Thymus (tissue), 11 donors: ENCODE measurements around the gene MBNL2. TPM values are rescaled to one million over a fixed set of nuclear protein-coding genes. Genes with fewer than 3 reads are reported as not detected.

Source experiments
- DNase-seq, 9 donors: peaks; one replicate each; pipeline ENCODE4 v3.0.0-alpha.2; 2013; ENCODE audit warnings: low spot score in 9 of 9, low read depth in 6 of 9, missing footprints in 1 of 9
- H3K27ac ChIP-seq, 2 donors: one replicate each; pipeline ENCODE4 v1.5.1; 2013; ENCODE audit warnings: control low read depth in 1 of 2, low read depth in 1 of 2, low read length in 1 of 2, mild to moderate bottlenecking in 1 of 2, moderate library complexity in 1 of 2
- H3K27me3 ChIP-seq, 2 donors: one replicate each; pipeline ENCODE4 v1.5.1; 2013; ENCODE audit warnings: low read length in 1 of 2; ENCODE audit not compliant: control insufficient read depth in 2 of 2, insufficient read depth in 1 of 2
- H3K36me3 ChIP-seq, 2 donors: one replicate each; pipeline ENCODE4 v1.5.1; 2013; ENCODE audit warnings: low read length in 1 of 2, mild to moderate bottlenecking in 1 of 2, moderate library complexity in 1 of 2; ENCODE audit not compliant: control insufficient read depth in 2 of 2, insufficient read depth in 2 of 2
- H3K4me1 ChIP-seq, 2 donors: one replicate each; pipeline ENCODE4 v1.5.1; 2013; ENCODE audit warnings: low read length in 2 of 2; ENCODE audit not compliant: control insufficient read depth in 2 of 2, insufficient read depth in 2 of 2
- H3K4me3 ChIP-seq, 2 donors: one replicate each; pipeline ENCODE4 v1.5.1; 2013; ENCODE audit warnings: low read length in 2 of 2, control low read depth in 1 of 2, mild to moderate bottlenecking in 1 of 2
- H3K9me3 ChIP-seq, 2 donors: one replicate each; pipeline ENCODE4 v1.5.1; 2013; ENCODE audit warnings: low read length in 1 of 2, mild to moderate bottlenecking in 1 of 2; ENCODE audit not compliant: control insufficient read depth in 2 of 2, insufficient read depth in 1 of 2
- WGBS: extraction: QIAGEN DNeasy Blood & Tissue Kit; methylation state at CpG from one replicate; pipeline ENCODE4 v1.1.7; 2013; 5-methylcytosine and 5-hydroxymethylcytosine counted together
- polyA plus RNA-seq: library from polyadenylated mRNA; stranded (reverse); fragments of 200-250 nt; gene quantifications from one replicate; pipeline ENCODE4 v1.2.3, GENCODE V29; 2013
- total RNA-seq: library from RNA; stranded (reverse); fragments of 120-200 nt; gene quantifications from one replicate; pipeline ENCODE4 v1.2.4, GENCODE V29; 2013
- donor health status: healthy.

Gene MBNL2
- total and polyA plus RNA-seq, 2 donors = 22.7 to 27.1 TPM

DNA sequence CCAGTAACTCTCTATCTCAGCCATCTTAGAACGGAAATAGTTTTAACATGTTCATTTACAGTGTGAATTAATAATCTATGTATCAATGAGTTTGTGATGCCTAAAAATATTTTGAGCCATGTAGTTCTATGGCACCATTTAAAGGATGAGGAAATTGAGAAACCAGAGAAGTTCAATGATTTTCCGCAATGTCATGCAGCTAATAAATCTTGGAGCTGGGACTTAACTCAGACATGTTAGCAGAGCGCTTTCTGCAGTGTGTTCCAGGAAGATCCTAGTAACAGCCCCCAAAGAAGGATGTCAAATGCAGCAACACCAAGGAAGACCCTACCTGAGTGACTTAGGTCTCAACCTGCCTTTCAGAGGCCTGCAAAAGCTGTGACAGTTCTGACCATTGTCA is 112.6 kb downstream of the MBNL2 start:
- peaks cover 0 to 7% of the 10 kb centered on the region in 2 donors for H3K36me3 ChIP-seq
- no peak for DNase-seq
- H3K9me3 ChIP-seq = no peaks in the 10 kb centered on the region
- WGBS = 98% methylated on average over 3 of the region's 3 CpGs
- no peak overlapping the region for H3K4me3 ChIP-seq
- no peak overlapping the region for H3K27ac ChIP-seq
- H3K27me3 ChIP-seq = no peaks in the 10 kb centered on the region
- no peaks in the 10 kb centered on the region for H3K4me1 ChIP-seq

DNA sequence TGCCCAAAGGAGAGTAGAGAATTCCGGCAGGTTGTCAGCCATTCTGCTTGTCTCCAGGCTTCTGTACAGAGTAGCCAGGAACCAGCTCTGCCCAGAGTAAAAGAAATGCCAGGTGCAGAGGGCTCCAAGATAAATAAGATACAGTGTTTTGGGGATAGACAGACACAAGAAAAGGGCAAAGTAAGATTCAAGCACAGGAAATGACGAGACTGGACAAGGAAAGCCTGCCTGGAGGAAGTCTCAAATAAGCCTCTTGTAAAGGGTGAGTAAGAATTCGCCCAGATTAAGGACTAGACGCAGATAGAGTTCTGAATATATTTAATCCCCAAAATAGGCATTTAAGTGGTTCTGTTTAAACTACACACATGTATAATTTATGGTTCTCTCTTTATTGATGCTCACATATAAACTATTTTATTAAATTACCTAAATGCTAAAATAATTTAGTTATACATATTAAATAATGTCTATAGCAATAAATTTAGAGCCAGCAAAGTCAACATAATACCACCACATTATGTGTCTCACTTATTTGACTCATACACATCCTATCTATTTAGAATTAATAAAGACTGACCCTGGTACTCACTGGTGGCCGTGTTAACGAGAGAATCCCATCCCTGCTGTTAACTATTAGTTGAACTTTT is 113.5 kb downstream of the MBNL2 start:
- Histone ChIP-seq H3K36me3 (peaks cover 0 to 7% of the 10 kb centered on the region in 2 donors), H3K27me3 (no peaks in the 10 kb centered on the region), H3K4me1 (no peaks in the 10 kb centered on the region), H3K27ac (no peak overlapping the region), H3K9me3 (no peaks in the 10 kb centered on the region), H3K4me3 (no peak overlapping the region)
- 96% methylated on average over 6 of the region's 6 CpGs for WGBS
- DNase-seq = no peak

DNA sequence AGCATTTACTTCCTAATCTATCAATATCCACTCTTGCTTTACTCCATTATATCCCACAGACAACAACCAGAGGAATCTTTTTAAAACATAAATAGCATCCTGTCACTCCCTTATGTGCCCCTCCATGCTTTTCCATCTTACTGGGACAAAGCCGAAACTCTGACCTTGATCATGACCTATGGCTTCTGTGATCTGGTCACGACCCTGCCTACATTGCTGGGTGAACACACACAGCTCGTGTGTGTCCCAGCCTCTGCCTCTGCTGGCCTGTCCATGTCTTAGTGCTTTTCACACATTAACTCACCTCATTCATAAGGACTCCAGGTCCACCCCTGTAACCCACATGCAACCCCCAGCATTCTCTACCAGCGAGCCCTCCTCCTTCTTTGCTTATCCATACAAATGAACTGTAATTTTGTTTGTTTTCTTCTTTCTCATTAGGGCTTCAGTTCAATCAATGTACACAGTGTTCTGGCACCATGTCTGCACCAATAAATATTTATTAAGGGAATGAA is 115.9 kb downstream of the MBNL2 start:
- Histone ChIP-seq H3K27me3 (no peaks in the 10 kb centered on the region), H3K4me3 (no peak overlapping the region), H3K4me1 (no peaks in the 10 kb centered on the region), H3K9me3 (no peaks in the 10 kb centered on the region), H3K27ac (no peak overlapping the region), H3K36me3 (peaks cover 0 to 7% of the 10 kb centered on the region in 2 donors)
- 96% methylated on average over 4 of the region's 4 CpGs for WGBS
- no peak for DNase-seq

DNA sequence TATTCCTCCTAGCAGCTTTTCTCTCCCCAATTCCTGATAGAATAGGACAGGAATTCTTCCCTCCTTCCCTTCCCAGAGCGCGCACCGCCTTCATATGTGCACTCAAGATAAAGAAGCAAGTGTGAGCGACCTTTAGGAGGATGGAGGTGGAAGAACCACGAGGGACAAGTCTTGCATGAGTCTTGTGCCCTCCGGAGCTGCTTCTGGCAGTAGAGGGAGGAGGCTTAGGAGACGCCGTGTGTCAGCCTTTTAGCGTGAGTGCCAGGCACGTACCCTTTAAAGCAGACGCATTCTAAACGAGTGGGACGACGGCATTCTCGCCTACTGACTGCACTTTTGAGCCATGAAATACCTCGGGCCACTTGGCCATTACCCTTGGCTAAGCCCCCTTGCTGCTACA is 116.4 kb downstream of the MBNL2 start:
- no peak for DNase-seq
- Histone ChIP-seq H3K9me3 (no peaks in the 10 kb centered on the region), H3K36me3 (peaks cover 0 to 10% of the 10 kb centered on the region in 2 donors), H3K4me1 (no peaks in the 10 kb centered on the region), H3K4me3 (no peak overlapping the region), H3K27ac (no peak overlapping the region), H3K27me3 (no peaks in the 10 kb centered on the region)
- WGBS = 97% methylated on average over 16 of the region's 16 CpGs

DNA sequence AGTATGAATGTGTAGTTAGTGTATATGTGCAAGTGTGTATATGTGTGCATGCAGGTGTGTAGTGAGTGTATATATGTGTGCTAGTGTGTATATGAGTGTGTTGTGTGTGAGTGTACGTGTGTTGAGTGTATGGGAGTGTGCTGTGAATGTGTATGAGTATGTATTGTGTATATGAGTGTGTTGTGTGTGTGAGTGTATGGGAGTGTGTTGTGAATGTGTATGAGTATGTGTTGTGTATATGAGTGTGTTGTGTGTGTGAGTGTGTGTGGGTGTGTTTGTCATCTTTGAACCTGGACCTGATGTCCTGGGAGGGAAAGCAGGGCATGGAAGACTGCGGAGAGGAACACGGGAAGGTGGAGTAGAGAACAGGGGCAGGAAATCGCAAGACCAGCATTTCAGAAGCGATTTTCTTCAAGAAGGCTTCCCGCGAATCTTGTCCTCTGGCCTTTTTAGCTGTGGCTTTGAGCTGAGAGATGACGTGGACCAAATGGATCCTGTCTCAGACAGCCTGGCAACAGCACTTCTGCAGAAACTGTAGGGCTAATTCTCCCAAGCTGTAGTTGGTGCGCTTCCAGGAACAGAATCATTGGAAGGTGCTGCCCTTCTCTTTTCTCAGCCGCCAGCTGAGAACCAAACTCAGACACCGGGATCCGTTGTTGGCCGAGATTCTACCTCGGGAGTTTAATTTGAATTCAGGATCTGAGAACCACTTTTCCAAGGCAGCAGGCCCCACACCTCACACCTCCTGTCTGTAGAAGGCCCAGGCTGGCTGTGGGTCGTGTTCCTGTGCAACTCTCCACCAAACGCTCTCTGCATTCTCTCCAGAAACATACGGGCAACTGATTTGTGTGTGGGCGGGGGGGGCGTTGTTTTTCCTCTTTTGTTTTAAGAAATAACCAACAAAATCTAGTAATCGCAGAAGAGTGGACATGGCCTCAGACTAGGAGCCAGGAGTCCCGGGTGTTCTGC is 117.2 kb downstream of the MBNL2 start:
- no peaks in the 10 kb centered on the region for H3K4me1 ChIP-seq

DNA sequence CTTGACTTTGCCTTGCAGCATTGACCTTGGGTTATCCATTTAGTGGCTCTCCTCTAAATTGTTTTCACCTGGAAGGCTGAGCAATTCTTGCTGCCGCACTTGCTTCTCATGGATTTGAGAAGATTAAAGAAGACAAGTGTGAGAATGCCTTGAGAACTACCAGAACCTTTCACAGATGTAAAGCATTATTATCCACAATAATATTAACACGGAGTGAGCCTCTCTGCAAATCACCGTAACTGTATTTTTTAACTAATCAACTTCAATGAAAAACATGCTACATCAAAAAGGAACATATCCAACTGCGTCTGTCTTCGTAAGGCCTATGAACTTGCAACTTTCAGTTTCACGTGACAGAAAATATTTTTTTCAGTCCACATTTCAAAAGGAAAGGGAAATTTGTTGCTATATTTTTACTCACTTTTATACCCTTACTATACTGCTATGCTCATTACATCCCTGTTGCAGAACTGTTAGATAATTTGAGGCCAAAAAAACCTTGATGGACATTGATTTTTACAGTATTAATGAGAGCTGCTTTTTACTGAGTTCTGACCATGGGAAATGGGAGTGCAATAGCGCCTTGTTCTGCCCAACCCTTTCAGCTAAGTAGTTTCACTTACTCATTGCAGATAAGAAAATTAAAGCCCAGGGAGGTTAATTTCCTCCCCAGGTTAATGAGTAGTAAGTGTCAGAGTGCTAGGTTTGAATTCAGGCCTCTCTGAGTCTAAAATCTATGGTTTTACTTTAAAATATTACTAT is 118.0 kb downstream of the MBNL2 start:
- no peak for DNase-seq
- Histone ChIP-seq H3K4me3 (no peak overlapping the region), H3K27me3 (no peaks in the 10 kb centered on the region), H3K4me1 (no peaks in the 10 kb centered on the region), H3K36me3 (peaks cover 0 to 19% of the 10 kb centered on the region in 2 donors), H3K9me3 (no peaks in the 10 kb centered on the region), H3K27ac (no peak overlapping the region)
- 90% methylated on average over 7 of the region's 7 CpGs for WGBS

More for the DNA sequence above, 117.2 kb downstream of the MBNL2 start:
- H3K27ac ChIP-seq = peak overlapping the region in 1 of 2 donors; percentile 4
- peak in 1 of 9 donors; percentile 7 for DNase-seq
- H3K9me3 ChIP-seq = no peaks in the 10 kb centered on the region
- peaks cover 0 to 12% of the 10 kb centered on the region in 2 donors for H3K36me3 ChIP-seq
- no peaks in the 10 kb centered on the region for H3K27me3 ChIP-seq
- no peak overlapping the region for H3K4me3 ChIP-seq
- 92% methylated on average over 21 of the region's 21 CpGs for WGBS

DNA sequence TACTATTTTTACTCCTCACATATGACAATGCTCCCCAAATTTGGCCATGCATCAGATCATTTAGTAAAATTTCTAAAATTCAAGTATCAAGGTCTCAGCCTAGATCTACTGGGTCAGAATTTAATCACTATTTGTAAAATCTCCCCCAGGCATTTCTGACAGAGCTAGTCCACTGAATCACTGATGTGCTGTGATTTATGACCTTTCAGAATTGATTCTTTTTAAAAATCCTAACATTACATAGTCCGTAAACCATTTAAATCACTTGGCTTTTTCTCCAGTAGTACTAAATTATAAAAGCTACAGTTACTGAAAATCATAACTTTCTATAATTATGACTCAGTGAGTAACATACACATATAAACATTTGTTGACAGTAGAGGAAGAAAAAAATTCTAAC is 119.0 kb downstream of the MBNL2 start:
- Histone ChIP-seq H3K27me3 (no peaks in the 10 kb centered on the region), H3K4me1 (no peaks in the 10 kb centered on the region)

DNA sequence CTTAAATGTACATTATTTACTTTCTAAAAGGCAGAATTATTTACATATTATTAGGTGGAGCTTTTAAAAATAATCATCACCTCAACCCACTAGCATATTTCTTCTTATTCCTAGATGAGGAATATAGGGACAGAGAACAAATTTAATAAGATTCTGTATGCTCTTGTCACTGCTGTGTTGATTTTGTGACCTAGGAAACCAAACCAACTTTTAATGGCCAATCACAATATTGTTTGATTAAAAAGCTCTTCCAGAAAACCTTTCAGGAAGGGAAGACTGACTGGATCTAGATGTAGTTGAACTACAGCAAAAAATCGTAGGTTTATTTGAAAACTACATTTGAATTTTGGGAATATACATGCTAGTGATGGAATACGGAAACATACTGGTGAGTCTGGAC is 120.0 kb downstream of the MBNL2 start:
- no peaks in the 10 kb centered on the region for H3K27me3 ChIP-seq
- H3K4me3 ChIP-seq = no peak overlapping the region
- DNase-seq = no peak
- peaks cover 7 to 14% of the 10 kb centered on the region in 2 donors for H3K36me3 ChIP-seq
- H3K27ac ChIP-seq = no peak overlapping the region
- H3K9me3 ChIP-seq = no peaks in the 10 kb centered on the region
- 95% methylated on average over 2 of the region's 2 CpGs for WGBS
- no peaks in the 10 kb centered on the region for H3K4me1 ChIP-seq

More for the DNA sequence above, 119.0 kb downstream of the MBNL2 start:
- H3K9me3 ChIP-seq = no peaks in the 10 kb centered on the region
- no peak overlapping the region for H3K4me3 ChIP-seq
- no peak overlapping the region for H3K27ac ChIP-seq
- no peak for DNase-seq
- WGBS = 90% methylated on average over 1 of the region's 1 CpG
- peaks cover 0 to 18% of the 10 kb centered on the region in 2 donors for H3K36me3 ChIP-seq
